Nephron progenitor cell (in vitro differentiated cells): Measurements from ENCODE around the gene LUZP1.

Experiments used
- DNase-seq: peaks from one replicate; pipeline ENCODE4 v3.0.0; 2021
- H3K27ac Mint-ChIP-seq: 2 replicates; pipeline ENCODE4 v1.8.0; 2021; ENCODE audit warnings: mild to moderate bottlenecking, moderate library complexity, mixed read lengths
- H3K27me3 Mint-ChIP-seq: 2 replicates; pipeline ENCODE4 v1.8.0; 2021; ENCODE audit warnings: mild to moderate bottlenecking, low read depth, mixed read lengths; ENCODE audit not compliant: poor library complexity
- H3K36me3 Mint-ChIP-seq: 2 replicates; pipeline ENCODE4 v1.8.0; 2021; ENCODE audit warnings: low read depth, mixed read lengths
- H3K4me1 Mint-ChIP-seq: 2 replicates; pipeline ENCODE4 v1.8.0; 2021; ENCODE audit warnings: mixed read lengths
- H3K4me3 Mint-ChIP-seq: 2 replicates; pipeline ENCODE4 v1.8.0; 2021; ENCODE audit warnings: mild to moderate bottlenecking, moderate library complexity, mixed read lengths
- H3K9me3 Mint-ChIP-seq: 2 replicates; pipeline ENCODE4 v1.8.0; 2021; ENCODE audit warnings: mild to moderate bottlenecking, moderate library complexity, mixed read lengths
- TF ChIP-seq, protein P1 (sequence below): fragments of 200-600 bp; sonication (generic); IDR thresholded peaks from 2 replicates; pipeline ENCODE4 v1.5.0; 2021; ENCODE audit warnings: antibody characterized with exemption

Gene LUZP1

DNA sequence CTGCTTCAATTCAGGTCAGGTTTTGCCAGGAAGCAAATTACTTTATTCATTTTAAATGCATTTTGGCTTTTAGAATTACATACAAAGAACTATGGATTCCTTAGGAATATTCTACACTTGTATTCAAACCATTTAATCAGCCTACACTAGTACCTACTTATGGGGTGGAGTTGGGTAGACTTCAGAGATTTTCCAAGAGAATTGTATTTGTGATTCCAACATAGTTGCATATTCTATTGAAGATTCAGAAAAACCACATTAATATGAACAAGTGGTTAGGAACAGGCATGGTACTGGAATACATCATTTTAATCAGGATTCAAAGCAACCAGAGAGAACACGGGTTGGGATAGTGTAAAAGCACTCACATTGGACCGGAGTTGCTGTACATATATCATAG lies 33.4 kb downstream of the LUZP1 start:
- Mint-ChIP-seq H3K27ac (no peak overlapping the region), H3K4me3 (no peak overlapping the region), H3K27me3 (no peaks in the 10 kb centered on the region), H3K4me1 (no peaks in the 10 kb centered on the region), H3K36me3 (peaks cover 15% of the 10 kb centered on the region), H3K9me3 (no peaks in the 10 kb centered on the region)
- TF ChIP-seq, protein P1, sequence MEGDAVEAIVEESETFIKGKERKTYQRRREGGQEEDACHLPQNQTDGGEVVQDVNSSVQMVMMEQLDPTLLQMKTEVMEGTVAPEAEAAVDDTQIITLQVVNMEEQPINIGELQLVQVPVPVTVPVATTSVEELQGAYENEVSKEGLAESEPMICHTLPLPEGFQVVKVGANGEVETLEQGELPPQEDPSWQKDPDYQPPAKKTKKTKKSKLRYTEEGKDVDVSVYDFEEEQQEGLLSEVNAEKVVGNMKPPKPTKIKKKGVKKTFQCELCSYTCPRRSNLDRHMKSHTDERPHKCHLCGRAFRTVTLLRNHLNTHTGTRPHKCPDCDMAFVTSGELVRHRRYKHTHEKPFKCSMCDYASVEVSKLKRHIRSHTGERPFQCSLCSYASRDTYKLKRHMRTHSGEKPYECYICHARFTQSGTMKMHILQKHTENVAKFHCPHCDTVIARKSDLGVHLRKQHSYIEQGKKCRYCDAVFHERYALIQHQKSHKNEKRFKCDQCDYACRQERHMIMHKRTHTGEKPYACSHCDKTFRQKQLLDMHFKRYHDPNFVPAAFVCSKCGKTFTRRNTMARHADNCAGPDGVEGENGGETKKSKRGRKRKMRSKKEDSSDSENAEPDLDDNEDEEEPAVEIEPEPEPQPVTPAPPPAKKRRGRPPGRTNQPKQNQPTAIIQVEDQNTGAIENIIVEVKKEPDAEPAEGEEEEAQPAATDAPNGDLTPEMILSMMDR, result no peak
- no peak for DNase-seq

DNA sequence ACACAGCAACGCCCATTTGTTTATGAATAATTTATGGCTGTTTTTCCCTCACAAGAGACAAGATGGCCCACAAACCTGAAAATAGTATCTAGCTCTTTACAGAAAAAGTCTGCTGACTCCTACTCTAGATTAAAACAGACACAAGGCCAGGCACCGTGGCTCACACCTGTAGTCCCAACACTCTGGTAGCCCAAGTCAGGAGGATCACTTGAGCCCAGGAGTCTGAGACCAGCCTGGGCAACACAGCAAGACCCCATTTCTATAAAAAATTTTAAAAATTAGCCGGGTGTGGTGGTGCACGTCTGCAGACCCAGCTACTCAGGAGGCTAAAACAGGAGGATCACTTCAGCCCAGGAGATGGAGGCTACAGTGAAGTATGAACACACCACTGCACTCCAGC lies 34.6 kb downstream of the LUZP1 start:
- no peak for DNase-seq
- Mint-ChIP-seq H3K27ac (no peak overlapping the region), H3K36me3 (peaks cover 23% of the 10 kb centered on the region), H3K9me3 (no peaks in the 10 kb centered on the region), H3K4me1 (no peaks in the 10 kb centered on the region), H3K27me3 (no peaks in the 10 kb centered on the region), H3K4me3 (no peak overlapping the region)
- TF ChIP-seq, protein P1, result no peak

DNA sequence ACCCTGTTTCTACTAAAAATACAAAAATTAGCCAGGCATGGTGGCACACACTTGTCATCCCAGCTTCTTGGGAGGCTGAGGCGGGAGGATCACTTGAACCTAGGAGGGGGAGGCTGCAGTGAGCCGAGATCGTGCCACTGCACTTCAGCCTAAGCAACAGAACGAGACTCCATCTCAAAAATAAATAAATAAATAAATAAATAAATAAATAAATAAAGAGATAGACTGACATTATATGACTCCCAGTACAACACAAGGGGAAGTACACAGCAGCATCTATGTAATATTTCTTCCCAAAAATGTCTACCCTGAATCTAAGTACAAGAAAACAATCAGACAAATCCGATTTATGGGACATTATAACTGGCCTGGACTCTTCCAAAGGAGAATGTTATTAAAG lies 35.1 kb downstream of the LUZP1 start:
- no peak overlapping the region for H3K4me3 Mint-ChIP-seq
- no peaks in the 10 kb centered on the region for H3K27me3 Mint-ChIP-seq
- no peaks in the 10 kb centered on the region for H3K4me1 Mint-ChIP-seq
- no peaks in the 10 kb centered on the region for H3K9me3 Mint-ChIP-seq
- no peak overlapping the region for H3K27ac Mint-ChIP-seq
- DNase-seq, result no peak
- TF ChIP-seq, protein P1, result no peak
- peaks cover 26% of the 10 kb centered on the region for H3K36me3 Mint-ChIP-seq

DNA sequence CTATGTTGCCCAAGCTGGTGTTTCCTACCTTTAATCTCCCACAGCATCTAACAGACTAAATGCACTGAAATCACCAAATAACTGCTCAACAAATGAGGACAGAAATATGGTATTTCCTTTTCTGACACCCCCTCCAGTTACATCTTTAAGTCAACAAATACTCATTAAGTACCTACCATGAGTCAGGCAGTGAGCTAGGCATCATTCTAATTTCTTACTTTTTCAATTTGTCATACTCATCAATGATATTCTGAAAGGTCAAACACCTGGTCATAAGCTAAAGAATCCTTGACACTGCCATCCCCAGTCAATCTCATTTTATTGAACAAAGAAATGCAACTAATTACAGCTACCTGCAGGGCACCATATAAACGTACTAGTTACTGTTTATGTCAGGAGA lies 36.6 kb downstream of the LUZP1 start:
- H3K4me3 Mint-ChIP-seq, result no peak overlapping the region
- no peaks in the 10 kb centered on the region for H3K4me1 Mint-ChIP-seq
- TF ChIP-seq, protein P1, result no peak
- no peak overlapping the region for H3K27ac Mint-ChIP-seq
- no peaks in the 10 kb centered on the region for H3K27me3 Mint-ChIP-seq
- peaks cover 23% of the 10 kb centered on the region for H3K36me3 Mint-ChIP-seq
- DNase-seq, result no peak
- H3K9me3 Mint-ChIP-seq, result no peaks in the 10 kb centered on the region

DNA sequence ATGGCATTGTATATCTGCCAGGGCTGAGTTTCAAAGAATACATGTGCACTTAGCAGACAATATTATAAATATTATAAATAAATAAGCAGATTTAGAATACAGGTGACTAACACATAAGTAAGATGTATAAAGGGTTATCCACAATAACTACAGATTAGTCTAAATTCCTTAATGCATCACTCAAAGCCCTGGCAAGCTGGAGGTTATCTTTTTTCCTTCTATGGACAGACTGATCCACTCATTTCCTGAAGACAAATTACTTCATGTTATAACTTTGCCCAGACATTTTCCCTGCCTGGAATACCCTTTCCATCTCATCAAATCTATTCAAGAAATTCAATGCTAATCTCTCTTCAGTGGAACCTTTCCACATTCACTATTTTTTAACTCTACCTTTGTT lies 38.8 kb downstream of the LUZP1 start:
- H3K4me3 Mint-ChIP-seq, result no peak overlapping the region
- H3K27me3 Mint-ChIP-seq, result no peaks in the 10 kb centered on the region
- no peak overlapping the region for H3K27ac Mint-ChIP-seq
- no peaks in the 10 kb centered on the region for H3K4me1 Mint-ChIP-seq
- peaks cover 20% of the 10 kb centered on the region for H3K36me3 Mint-ChIP-seq
- TF ChIP-seq, protein P1, result no peak
- H3K9me3 Mint-ChIP-seq, result no peaks in the 10 kb centered on the region
- DNase-seq, result no peak

DNA sequence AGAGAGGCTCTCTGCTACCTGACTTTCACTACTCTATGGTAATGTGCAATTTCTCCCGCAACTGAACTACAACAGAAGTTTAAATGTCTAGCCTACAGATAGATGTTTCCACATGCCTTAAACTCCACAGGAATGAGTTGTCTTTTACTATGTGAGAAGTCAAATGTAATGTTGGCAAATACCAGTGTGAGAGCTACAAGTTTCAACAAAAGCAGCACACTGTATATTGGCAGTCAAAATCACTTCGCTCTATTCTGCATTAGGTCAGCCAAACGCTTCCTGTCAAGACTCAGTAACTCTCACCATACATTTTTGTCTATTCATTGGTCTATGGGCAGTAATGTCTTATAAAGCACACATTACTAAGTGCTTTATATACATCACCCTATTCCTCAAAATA lies 41.9 kb downstream of the LUZP1 start:
- no peak overlapping the region for H3K27ac Mint-ChIP-seq
- no peak for DNase-seq
- peaks cover 16% of the 10 kb centered on the region for H3K36me3 Mint-ChIP-seq
- TF ChIP-seq, protein P1, result no peak
- no peak overlapping the region for H3K4me3 Mint-ChIP-seq
- H3K9me3 Mint-ChIP-seq, result no peaks in the 10 kb centered on the region
- peaks cover 21% of the 10 kb centered on the region for H3K4me1 Mint-ChIP-seq
- H3K27me3 Mint-ChIP-seq, result no peaks in the 10 kb centered on the region
